GM12801 (cell line): ENCODE data around the gene LRMDA.

Experiments
- CTCF ChIP-seq: IDR thresholded peaks from one replicate; pipeline ENCODE4 v1.5.1; 2011; ENCODE audit warnings: control low read depth; ENCODE audit not compliant: insufficient read length; ENCODE audit errors: extremely low read depth

Gene LRMDA

GRCh38 chr10:76138906-76139305 is 707.5 kb downstream of the LRMDA start:
- TF ChIP-seq CTCF, result no peak

GRCh38 chr10:76139431-76139830 is 708.0 kb downstream of the LRMDA start:
- TF ChIP-seq CTCF, result no peak

- TF ChIP-seq CTCF, result no peak
Observed at GRCh38 chr10:76141376-76141775, 710.0 kb downstream of the LRMDA start.

- TF ChIP-seq CTCF, result no peak
Observed at GRCh38 chr10:76149182-76149581, 717.8 kb downstream of the LRMDA start.

- TF ChIP-seq CTCF, result no peak
Observed at GRCh38 chr10:76149602-76150138, 718.2 kb downstream of the LRMDA start.

- TF ChIP-seq CTCF, result no peak
Observed at GRCh38 chr10:76150139-76150875, 718.9 kb downstream of the LRMDA start.

GRCh38 chr10:76150876-76151288 is 719.5 kb downstream of the LRMDA start:
- TF ChIP-seq CTCF, result no peak

- TF ChIP-seq CTCF, result no peak
Observed at GRCh38 chr10:76152186-76152585, 720.8 kb downstream of the LRMDA start.
